SW480 (cell line): ENCODE results near the gene MAPRE2.
"Not testable (repeated sequence)": the region's sequence is repeated elsewhere in the genome, so short reads cannot be mapped to it uniquely, and the experiment has no call there.

Experiments
- DNase-seq: peaks from one replicate; pipeline ENCODE4 v3.0.0-alpha.2; 2016; ENCODE audit warnings: low spot score

The MAPRE2 gene

DNA sequence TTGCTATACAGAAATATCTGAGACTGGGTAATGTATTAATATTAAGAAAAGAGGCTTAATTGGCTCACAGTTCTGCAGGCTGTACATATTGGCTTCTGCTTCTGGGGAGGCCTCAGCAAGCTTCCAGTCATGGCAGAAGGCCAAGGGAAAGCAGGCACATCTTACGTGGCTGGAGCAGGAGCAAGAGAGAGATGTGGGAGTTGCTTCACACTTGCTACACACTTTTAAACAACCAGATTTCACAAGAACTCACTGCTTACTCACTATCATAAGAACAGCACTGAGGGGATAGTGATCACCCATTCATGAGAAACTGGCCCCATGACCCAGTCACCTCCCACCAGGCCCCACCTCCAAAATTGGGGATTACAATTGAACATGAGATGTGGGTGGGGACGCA, 50.6 kb downstream of the MAPRE2 start:
- DNase-seq, result no peak

- no peak for DNase-seq
These were observed 54.9 kb downstream of the MAPRE2 start for GRCh38 chr18:35095983-35096676.

GRCh38 chr18:35096677-35097011, 55.4 kb downstream of the MAPRE2 start:
- no peak for DNase-seq

GRCh38 chr18:35097195-35097594, 56.0 kb downstream of the MAPRE2 start:
- no peak for DNase-seq

DNA sequence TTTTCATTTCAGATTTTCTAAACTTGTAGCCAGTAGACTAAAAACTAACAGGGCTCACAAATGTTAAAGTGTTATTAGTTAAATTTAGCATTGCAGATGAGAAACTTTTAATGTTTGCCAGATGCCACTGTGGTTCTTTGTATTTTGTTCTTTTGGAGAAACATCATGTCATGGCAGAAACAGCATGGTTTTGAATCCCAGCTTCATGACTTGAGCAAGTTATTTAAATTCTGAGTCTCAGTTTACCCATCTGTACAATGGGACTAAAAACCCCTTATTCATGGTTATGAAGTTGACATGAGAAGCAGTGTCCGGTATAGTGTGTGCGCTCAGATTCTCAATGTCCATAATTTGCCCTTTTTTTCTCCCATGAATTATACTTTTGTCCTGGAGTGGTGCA, 56.5 kb downstream of the MAPRE2 start:
- DNase-seq, result no peak

- DNase-seq, result no peak
These were observed 58.7 kb downstream of the MAPRE2 start for GRCh38 chr18:35099911-35100310.

DNA sequence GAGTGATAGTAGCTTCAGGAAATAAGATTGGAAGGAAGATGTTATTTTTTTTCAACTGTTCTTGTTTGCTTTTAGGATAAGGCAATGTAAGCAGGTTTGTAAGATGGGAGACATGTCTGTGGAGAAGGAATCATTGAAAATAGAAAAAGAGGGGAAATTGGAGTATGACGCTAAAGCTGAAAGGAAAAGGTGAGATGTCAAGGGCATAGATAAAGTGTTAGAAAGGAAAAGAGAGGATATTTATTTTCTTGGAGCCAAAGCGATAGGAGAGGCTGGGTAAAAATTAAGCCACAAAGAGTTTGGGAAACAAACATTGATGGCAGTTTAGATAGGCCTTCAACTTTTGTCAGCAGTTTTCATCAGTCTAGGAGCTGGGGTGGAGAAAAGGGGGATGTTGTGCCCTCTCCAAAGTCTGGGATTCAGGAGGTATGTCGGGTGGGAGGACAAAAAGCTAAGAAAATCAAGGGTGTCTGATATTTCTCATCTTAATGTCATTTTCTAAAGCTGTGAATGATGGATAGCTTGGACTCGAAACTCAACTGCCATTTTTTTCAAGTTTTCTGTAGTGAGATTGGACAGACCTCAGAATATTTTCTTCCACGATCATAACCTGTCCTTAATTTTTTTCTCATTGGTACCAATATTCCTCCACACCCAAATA, 63.3 kb downstream of the MAPRE2 start:
- DNase-seq, result no peak

- DNase-seq, result no peak
These were observed 65.0 kb downstream of the MAPRE2 start for GRCh38 chr18:35106013-35106844.

DNA sequence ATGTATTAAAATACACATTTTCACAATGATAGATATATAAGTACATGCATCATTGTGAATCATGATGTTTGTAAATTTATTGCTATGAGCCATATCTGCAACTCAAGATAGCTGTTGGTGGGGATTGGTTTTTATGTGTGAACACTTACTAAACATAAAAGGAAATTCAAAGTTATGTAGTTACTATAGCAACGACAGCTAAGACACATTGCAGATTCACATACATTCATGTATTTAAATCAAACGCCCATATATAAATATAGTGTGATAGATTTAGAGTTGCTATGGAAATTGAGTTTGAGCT, 65.6 kb downstream of the MAPRE2 start:
- no peak for DNase-seq

- no peak for DNase-seq
These were observed 66.0 kb downstream of the MAPRE2 start for GRCh38 chr18:35107216-35107615.

GRCh38 chr18:35108088-35108487, 66.9 kb downstream of the MAPRE2 start:
- DNase-seq, result not testable (repeated sequence)

- no peak for DNase-seq
These were observed 68.8 kb downstream of the MAPRE2 start for GRCh38 chr18:35110059-35110458.

DNA sequence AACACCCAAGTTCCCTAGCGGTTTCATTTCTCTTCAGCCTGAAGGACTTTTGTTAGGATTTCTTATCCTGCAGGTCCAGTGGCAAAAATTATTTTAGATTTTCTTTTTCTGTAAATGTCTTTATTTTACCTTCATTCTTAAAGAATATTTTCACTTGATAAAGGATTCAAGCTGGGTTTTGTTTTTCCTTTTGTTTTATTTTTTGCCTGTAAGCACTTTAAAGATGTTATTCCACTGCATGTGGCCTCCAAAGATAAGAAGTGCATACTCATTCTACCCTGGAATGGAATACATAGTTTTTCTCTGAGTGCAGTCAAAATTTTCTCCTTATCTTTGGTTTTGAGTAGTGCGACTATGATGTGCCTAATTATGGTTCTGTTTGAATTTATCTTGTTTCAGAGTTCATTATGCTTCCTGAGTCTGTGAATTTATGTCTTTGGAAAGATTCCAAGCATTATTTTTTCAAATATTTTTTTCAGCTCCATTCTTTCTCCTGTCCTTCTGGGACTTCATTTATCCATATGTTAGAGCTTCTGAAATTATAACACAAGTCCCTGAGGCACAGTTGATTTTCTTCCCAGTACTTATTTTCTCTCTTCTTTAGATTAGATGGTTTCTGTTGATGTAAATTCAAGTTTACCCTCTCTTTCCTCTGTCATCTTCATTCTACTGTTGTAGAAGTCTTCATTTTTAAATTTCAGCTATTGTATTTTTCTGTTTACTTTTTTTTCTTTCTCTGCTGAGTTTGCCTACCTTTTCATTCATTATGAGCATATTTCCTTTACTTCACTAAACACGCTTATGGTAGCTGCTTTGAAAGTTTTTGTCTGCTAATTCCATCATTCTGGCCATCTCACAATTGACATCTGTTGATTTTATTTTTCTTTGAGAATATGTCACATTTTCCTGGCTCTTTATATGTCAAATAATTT, 69.6 kb downstream of the MAPRE2 start:
- DNase-seq, result no peak

- DNase-seq, result no peak
These were observed 71.5 kb downstream of the MAPRE2 start for GRCh38 chr18:35112696-35113095.

GRCh38 chr18:35114305-35114704, 73.1 kb downstream of the MAPRE2 start:
- no peak for DNase-seq

- no peak for DNase-seq
These were observed 75.6 kb downstream of the MAPRE2 start for GRCh38 chr18:35116784-35117318.

GRCh38 chr18:35117372-35117771, 76.2 kb downstream of the MAPRE2 start:
- no peak for DNase-seq

GRCh38 chr18:35117951-35118411, 76.8 kb downstream of the MAPRE2 start:
- no peak for DNase-seq

GRCh38 chr18:35118641-35119040, 77.4 kb downstream of the MAPRE2 start:
- no peak for DNase-seq

- DNase-seq, result no peak
These were observed 79.8 kb downstream of the MAPRE2 start for GRCh38 chr18:35121038-35121437.

DNA sequence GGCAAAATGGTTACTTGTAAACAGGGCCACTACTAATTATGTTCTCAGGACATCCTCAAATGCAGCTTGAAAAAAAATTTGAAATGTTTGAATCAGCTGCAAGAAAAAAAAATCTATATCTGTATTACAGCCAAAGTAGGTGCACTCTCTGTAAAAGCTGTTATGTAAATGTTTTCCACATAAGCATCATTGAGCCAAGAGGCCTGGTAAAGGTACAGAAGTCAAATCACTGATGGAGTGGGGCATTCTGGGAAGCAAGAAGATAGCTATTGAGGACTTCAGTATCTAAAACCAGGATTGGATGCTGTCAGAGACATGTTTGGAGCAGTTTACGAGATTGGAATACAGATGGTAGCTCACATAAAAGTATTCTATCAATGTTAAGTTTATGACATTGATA, 80.3 kb downstream of the MAPRE2 start:
- DNase-seq, result no peak
